IMR-90 (cell line): ENCODE data around the gene FN1. TPM values are rescaled to one million over a fixed set of nuclear protein-coding genes. Genes with fewer than 3 reads are reported as not detected.

Experiments
- ATAC-seq: fragments of 200-7000 bp; cut with Tn5 transposase; 2 replicates; pipeline ENCODE4 v1.9.1; 2020; ENCODE audit warnings: low read depth, mild to moderate bottlenecking, moderate library complexity
- BruUV-seq: library from RNA; stranded (reverse); fragments of 400-500 nt; replicated peaks from 2 replicates; lab custom pipeline; 2021; lab: Mats Ljungman, UMichigan
- CTCF ChIA-PET: fragments of 300-600 bp; formaldehyde crosslinking; extraction: SDS; loops from one replicate; lab custom pipeline; 2021; ENCODE audit warnings: antibody characterized with exemption; lab: Yijun Ruan, JAX
- POLR2A ChIA-PET: fragments of 300-600 bp; sonication (Branson Sonifier 250); formaldehyde crosslinking; loops from one replicate; lab custom pipeline; 2022; ENCODE audit warnings: antibody characterized with exemption; ENCODE audit not compliant: unreplicated experiment; lab: Charles Lee
- DNase-seq: peaks from one replicate; pipeline ENCODE4 v3.0.0; 2013
- H2AFZ ChIP-seq: replicated peaks from 2 replicates; pipeline ENCODE3; 2013; ENCODE audit warnings: low read length, mild to moderate bottlenecking; ENCODE audit not compliant: poor library complexity
- H2AK5ac ChIP-seq: 2 replicates; pipeline ENCODE4 v1.6.1; 2013; ENCODE audit warnings: low read depth, low read length, inconsistent platforms
- H2AK9ac ChIP-seq: replicated peaks from 2 replicates; pipeline ENCODE3; 2013; ENCODE audit warnings: mild to moderate bottlenecking, low read depth, low read length, moderate library complexity; ENCODE audit not compliant: poor library complexity
- H2BK120ac ChIP-seq: 2 replicates; pipeline ENCODE4 v1.6.1; 2013; ENCODE audit warnings: low read depth, low read length, inconsistent platforms
- H2BK15ac ChIP-seq: 3 replicates; pipeline ENCODE4 v1.6.1; 2013; ENCODE audit warnings: low read depth, low read length, inconsistent platforms
- H2BK20ac ChIP-seq: 2 replicates; pipeline ENCODE4 v1.6.1; 2013; ENCODE audit warnings: low read depth, mild to moderate bottlenecking, inconsistent platforms, low read length, moderate library complexity
- H2BK5ac ChIP-seq: 2 replicates; pipeline ENCODE4 v1.6.1; 2013; ENCODE audit warnings: mild to moderate bottlenecking, low read depth, low read length, inconsistent platforms; ENCODE audit not compliant: poor library complexity, severe bottlenecking
- H3K14ac ChIP-seq: replicated peaks from 2 replicates; pipeline ENCODE4 v1.6.1; 2013; ENCODE audit warnings: low read depth, low read length, inconsistent platforms
- H3K18ac ChIP-seq: 2 replicates; pipeline ENCODE4 v1.6.1; 2013; ENCODE audit warnings: low read depth, low read length, control low read depth
- H3K23ac ChIP-seq: 2 replicates; pipeline ENCODE4 v1.6.1; 2013; ENCODE audit warnings: low read depth, low read length, inconsistent platforms
- H3K27ac ChIP-seq: 2 replicates; pipeline ENCODE4 v1.5.1; 2013; ENCODE audit warnings: mild to moderate bottlenecking, control low read depth, low read length; ENCODE audit not compliant: insufficient read depth
- H3K27me3 ChIP-seq: 2 replicates; pipeline ENCODE4 v1.6.1; 2013; ENCODE audit warnings: low read length; ENCODE audit not compliant: control insufficient read depth, insufficient read depth
- H3K36me3 ChIP-seq: 2 replicates; pipeline ENCODE4 v1.6.1; 2013; ENCODE audit warnings: low read length, mixed read lengths; ENCODE audit not compliant: control insufficient read depth, insufficient read depth
- H3K4ac ChIP-seq: 2 replicates; pipeline ENCODE4 v1.6.1; 2013; ENCODE audit warnings: low read depth, low read length, inconsistent platforms
- H3K4me1 ChIP-seq: 2 replicates; pipeline ENCODE4 v1.6.1; 2013; ENCODE audit warnings: low read length, mixed read lengths; ENCODE audit not compliant: control insufficient read depth, insufficient read depth
- H3K4me2 ChIP-seq: 2 replicates; pipeline ENCODE4 v1.6.1; 2013; ENCODE audit warnings: low read depth, mild to moderate bottlenecking, control low read depth, low read length, moderate library complexity
- H3K4me3 ChIP-seq: 2 replicates; pipeline ENCODE4 v1.5.1; 2013; ENCODE audit warnings: low read depth, mild to moderate bottlenecking, control low read depth, low read length, moderate library complexity; ENCODE audit not compliant: insufficient read depth
- H3K56ac ChIP-seq: 2 replicates; pipeline ENCODE4 v1.6.1; 2013; ENCODE audit warnings: low read length, inconsistent platforms; ENCODE audit not compliant: insufficient read depth; ENCODE audit errors: extremely low read depth
- H3K79me1 ChIP-seq, 2 experiments: 2 replicates each; pipeline ENCODE4 v1.6.1; 2013; ENCODE audit warnings: low read length in 2 of 2, inconsistent platforms in 1 of 2, low read depth in 1 of 2
- H3K9ac ChIP-seq: 2 replicates; pipeline ENCODE4 v1.6.1; 2013; ENCODE audit warnings: low read depth, low read length, control low read depth
- H3K9me1 ChIP-seq: 2 replicates; pipeline ENCODE4 v1.6.1; 2013; ENCODE audit warnings: low read length, inconsistent platforms; ENCODE audit not compliant: insufficient read depth
- H3K9me3 ChIP-seq: 2 replicates; pipeline ENCODE4 v1.6.1; 2013; ENCODE audit warnings: low read length; ENCODE audit not compliant: control insufficient read depth, insufficient read depth
- H4K20me1 ChIP-seq: 2 replicates; pipeline ENCODE4 v1.6.1; 2013; ENCODE audit warnings: low read length, inconsistent platforms; ENCODE audit not compliant: insufficient read depth
- H4K5ac ChIP-seq: 2 replicates; pipeline ENCODE4 v1.6.1; 2013; ENCODE audit warnings: mild to moderate bottlenecking, low read depth, low read length, control low read depth
- H4K8ac ChIP-seq, 2 experiments: 2 replicates each; pipeline ENCODE4 v1.6.1; 2013; ENCODE audit warnings: low read depth in 2 of 2, low read length in 2 of 2, control low read depth in 1 of 2, inconsistent platforms in 1 of 2
- H4K91ac ChIP-seq: 2 replicates; pipeline ENCODE4 v1.6.1; 2013; ENCODE audit warnings: low read depth, low read length, inconsistent platforms; ENCODE audit not compliant: insufficient read depth
- BHLHE40 ChIP-seq: fragments of 150-350 bp; IDR thresholded peaks from 2 replicates; pipeline ENCODE4 v1.6.1; 2016; ENCODE audit warnings: mild to moderate bottlenecking, low read depth, low read length
- CEBPB ChIP-seq: IDR thresholded peaks from 2 replicates; pipeline ENCODE4 v1.6.1; 2012; ENCODE audit warnings: low read depth, low read length, improper control_type of control experiment
- CHD1 ChIP-seq: IDR thresholded peaks from 2 replicates; pipeline ENCODE4 v1.6.1; 2012; ENCODE audit warnings: low read depth, low read length, improper control_type of control experiment
- FOS ChIP-seq: fragments of 150-350 bp; IDR thresholded peaks from 2 replicates; pipeline ENCODE4 v1.6.1; 2016; ENCODE audit warnings: low read depth, low read length
- MAFK ChIP-seq: IDR thresholded peaks from 2 replicates; pipeline ENCODE4 v1.6.1; 2012; ENCODE audit warnings: low read depth, low read length, improper control_type of control experiment
- MAZ ChIP-seq: IDR thresholded peaks from 2 replicates; pipeline ENCODE4 v1.6.1; 2012; ENCODE audit warnings: low read depth, mild to moderate bottlenecking, low read length, improper control_type of control experiment, moderate library complexity, borderline replicate concordance
- MXI1 ChIP-seq: IDR thresholded peaks from 2 replicates; pipeline ENCODE4 v1.6.1; 2012; ENCODE audit warnings: low read depth, mild to moderate bottlenecking, low read length, moderate library complexity, borderline replicate concordance
- NFE2L2 ChIP-seq: fragments of 150-350 bp; IDR thresholded peaks from 2 replicates; pipeline ENCODE4 v1.6.1; 2016; ENCODE audit warnings: low read depth, mild to moderate bottlenecking, low read length
- POLR2A ChIP-seq: IDR thresholded peaks from 2 replicates; pipeline ENCODE4 v1.6.1; 2012; ENCODE audit warnings: mild to moderate bottlenecking, low read depth, low read length
- RAD21 ChIP-seq: IDR thresholded peaks from 2 replicates; pipeline ENCODE4 v1.6.1; 2012; ENCODE audit warnings: low read length, improper control_type of control experiment
- RCOR1 ChIP-seq: IDR thresholded peaks from 2 replicates; pipeline ENCODE4 v1.6.1; 2012; ENCODE audit warnings: mild to moderate bottlenecking, low read length, improper control_type of control experiment; ENCODE audit not compliant: insufficient replicate concordance
- RFX5 ChIP-seq: IDR thresholded peaks from 2 replicates; pipeline ENCODE4 v1.8.0; 2012; ENCODE audit warnings: low read depth, mild to moderate bottlenecking, low read length, moderate library complexity
- SMC3 ChIP-seq: fragments of 150-350 bp; IDR thresholded peaks from 2 replicates; pipeline ENCODE4 v1.6.1; 2016; ENCODE audit warnings: low read depth, mild to moderate bottlenecking, antibody characterized with exemption, low read length, moderate library complexity
- WGBS, 2 experiments: methylation state at CpG; one replicate each; pipeline versions ENCODE4 v1.1.5 to v1.1.7; 2013; ENCODE audit warnings: missing lambda C conversion rate in 2 of 2; ENCODE audit not compliant: insufficient read length in 1 of 2; ENCODE audit errors: extremely low coverage in 2 of 2; 5-methylcytosine and 5-hydroxymethylcytosine counted together
- dilution Hi-C: fragments of 300-500 bp; cut with HindIII; formaldehyde crosslinking; loops from one replicate; pipeline ENCODE4 v1.14.3; 2018; ENCODE audit warnings: low sequenced_read_pairs; ENCODE audit not compliant: unreplicated experiment
- in situ Hi-C: fragments of 300-500 bp; cut with MboI; formaldehyde crosslinking; loops from 3 replicates; pipeline ENCODE4 v1.14.3; 2019; ENCODE audit warnings: low sequenced_read_pairs, inconsistent platforms, mixed read lengths
- intact Hi-C: fragments of 100-400 bp; cut with micrococcal nuclease; formaldehyde crosslinking; loops from 2 replicates; pipeline ENCODE4 v1.10.0; 2022
- polyA plus RNA-seq, 3 experiments: library from polyadenylated mRNA; depleted of rRNA; stranded (reverse); fragments of >200 nt; gene quantifications; 2 replicates each; pipeline ENCODE4 v1.2.3, GENCODE V29; 2012; ENCODE audit warnings: low replicate concordance in 1 of 3
- total RNA-seq: library from RNA; depleted of rRNA; stranded (reverse); fragments of >200 nt; gene quantifications from 2 replicates; pipeline ENCODE4 v1.2.3, GENCODE V29; 2012
- TF ChIP-seq, protein P1 (sequence below): fragments of 150-350 bp; IDR thresholded peaks from 2 replicates; pipeline ENCODE4 v1.6.1; 2017; ENCODE audit warnings: mild to moderate bottlenecking, antibody characterized with exemption, low read length, low read depth
- TF ChIP-seq, protein P2 (sequence below): fragments of 150-350 bp; IDR thresholded peaks from 2 replicates; pipeline ENCODE4 v1.6.1; 2016; ENCODE audit warnings: low read depth, mild to moderate bottlenecking, low read length, moderate library complexity, borderline replicate concordance
- TF ChIP-seq, protein P3 (sequence below): conservative IDR thresholded peaks from 2 replicates; pipeline ENCODE4 v1.5.1; 2012; ENCODE audit warnings: mild to moderate bottlenecking, low read depth, low read length, improper control_type of control experiment

FN1 gene
- total and polyA plus RNA-seq, 2 of the 4 experiments (the other 2 are of a cell fraction), result 8,243 to 13,004 TPM

DNA sequence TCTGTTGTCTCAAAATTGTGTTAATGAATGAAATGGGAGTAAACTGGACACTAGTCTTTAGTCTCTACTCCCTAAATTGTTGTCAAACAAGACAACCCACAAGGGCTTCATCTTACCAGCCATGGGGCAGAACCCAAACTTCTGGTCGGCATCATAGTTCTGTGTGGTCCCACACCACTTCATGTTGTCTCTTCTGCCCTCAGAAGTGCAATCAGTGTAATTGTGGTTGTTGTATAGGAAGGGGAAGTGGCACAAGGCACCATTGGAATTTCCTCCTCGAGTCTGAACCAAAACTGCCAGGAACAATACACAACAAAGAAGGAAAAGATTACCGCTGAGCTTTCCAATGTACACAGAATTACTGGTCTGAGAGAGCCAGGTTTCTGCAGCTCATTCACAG is 12.6 kb downstream of the FN1 start:
- no peak overlapping the region for H2AK9ac ChIP-seq
- intact Hi-C loops (loop anchor here (5.0 kb wide), 1 partner anchor 36 kb away; no protein-coding TSS in a partner anchor), dilution Hi-C loops (no loop called here)

More for the DNA sequence above, 12.6 kb downstream of the FN1 start:
- CTCF ChIA-PET, result no interaction called here
- Histone ChIP-seq H3K18ac (no peak overlapping the region), H3K9ac (no peak overlapping the region), H3K4ac (no peak overlapping the region), H3K36me3 (peaks cover 70% of the 10 kb centered on the region), H3K4me2 (no peak overlapping the region), H3K23ac (no peak overlapping the region; the same call in 1 of the 2 replicates), H2AFZ (no peak overlapping the region), H4K5ac (no peak overlapping the region), H4K8ac (peak overlapping the region in 1 of 2 experiments; percentile 24; a peak in 2 of 4 replicates), H3K56ac (no peak overlapping the region), H3K4me1 (peaks cover 10% of the 10 kb centered on the region), H3K14ac (no peak overlapping the region), H3K27ac (peak overlapping the region; percentile 45; the same call in 1 of the 2 replicates), H4K91ac (no peak overlapping the region), H3K4me3 (no peak overlapping the region), H3K9me3 (no peaks in the 10 kb centered on the region), H2AK5ac (no peak overlapping the region), H2BK20ac (no peak overlapping the region), H3K9me1 (peaks cover 19% of the 10 kb centered on the region), H3K79me1 (peaks cover 35 to 50% of the 10 kb centered on the region in 2 experiments), H4K20me1 (peaks cover 30% of the 10 kb centered on the region; the same call in 1 of the 2 replicates), H2BK15ac (no peak overlapping the region), H3K27me3 (no peaks in the 10 kb centered on the region), H2BK120ac (no peak overlapping the region), H2BK5ac (peak overlapping the region; percentile 22)
- BruUV-seq, result no TSS peak
- TF ChIP-seq SMC3 (no peak), RCOR1 (no peak), RAD21 (no peak), CHD1 (no peak), BHLHE40 (no peak), NFE2L2 (no peak), MXI1 (no peak), MAZ (no peak), FOS (no peak), CEBPB (no peak), RFX5 (no peak), MAFK (no peak), POLR2A (no peak)
- TF ChIP-seq, protein P1, sequence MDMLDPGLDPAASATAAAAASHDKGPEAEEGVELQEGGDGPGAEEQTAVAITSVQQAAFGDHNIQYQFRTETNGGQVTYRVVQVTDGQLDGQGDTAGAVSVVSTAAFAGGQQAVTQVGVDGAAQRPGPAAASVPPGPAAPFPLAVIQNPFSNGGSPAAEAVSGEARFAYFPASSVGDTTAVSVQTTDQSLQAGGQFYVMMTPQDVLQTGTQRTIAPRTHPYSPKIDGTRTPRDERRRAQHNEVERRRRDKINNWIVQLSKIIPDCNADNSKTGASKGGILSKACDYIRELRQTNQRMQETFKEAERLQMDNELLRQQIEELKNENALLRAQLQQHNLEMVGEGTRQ, result no peak
- TF ChIP-seq, protein P2, sequence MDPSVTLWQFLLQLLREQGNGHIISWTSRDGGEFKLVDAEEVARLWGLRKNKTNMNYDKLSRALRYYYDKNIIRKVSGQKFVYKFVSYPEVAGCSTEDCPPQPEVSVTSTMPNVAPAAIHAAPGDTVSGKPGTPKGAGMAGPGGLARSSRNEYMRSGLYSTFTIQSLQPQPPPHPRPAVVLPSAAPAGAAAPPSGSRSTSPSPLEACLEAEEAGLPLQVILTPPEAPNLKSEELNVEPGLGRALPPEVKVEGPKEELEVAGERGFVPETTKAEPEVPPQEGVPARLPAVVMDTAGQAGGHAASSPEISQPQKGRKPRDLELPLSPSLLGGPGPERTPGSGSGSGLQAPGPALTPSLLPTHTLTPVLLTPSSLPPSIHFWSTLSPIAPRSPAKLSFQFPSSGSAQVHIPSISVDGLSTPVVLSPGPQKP, result no peak
- TF ChIP-seq, protein P3, sequence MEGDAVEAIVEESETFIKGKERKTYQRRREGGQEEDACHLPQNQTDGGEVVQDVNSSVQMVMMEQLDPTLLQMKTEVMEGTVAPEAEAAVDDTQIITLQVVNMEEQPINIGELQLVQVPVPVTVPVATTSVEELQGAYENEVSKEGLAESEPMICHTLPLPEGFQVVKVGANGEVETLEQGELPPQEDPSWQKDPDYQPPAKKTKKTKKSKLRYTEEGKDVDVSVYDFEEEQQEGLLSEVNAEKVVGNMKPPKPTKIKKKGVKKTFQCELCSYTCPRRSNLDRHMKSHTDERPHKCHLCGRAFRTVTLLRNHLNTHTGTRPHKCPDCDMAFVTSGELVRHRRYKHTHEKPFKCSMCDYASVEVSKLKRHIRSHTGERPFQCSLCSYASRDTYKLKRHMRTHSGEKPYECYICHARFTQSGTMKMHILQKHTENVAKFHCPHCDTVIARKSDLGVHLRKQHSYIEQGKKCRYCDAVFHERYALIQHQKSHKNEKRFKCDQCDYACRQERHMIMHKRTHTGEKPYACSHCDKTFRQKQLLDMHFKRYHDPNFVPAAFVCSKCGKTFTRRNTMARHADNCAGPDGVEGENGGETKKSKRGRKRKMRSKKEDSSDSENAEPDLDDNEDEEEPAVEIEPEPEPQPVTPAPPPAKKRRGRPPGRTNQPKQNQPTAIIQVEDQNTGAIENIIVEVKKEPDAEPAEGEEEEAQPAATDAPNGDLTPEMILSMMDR, result no peak
- POLR2A ChIA-PET, result no interaction called here
- no CpG with 5 or more reads among the region's 3 CpGs for WGBS, 2 experiments
- ATAC-seq (no peak), DNase-seq (no peak)
- in situ Hi-C loops, result no loop called here
